PFSK-1 (cell line): ENCODE results near the gene PALD1.

Experiments
- FOXP2 ChIP-seq: optimal IDR thresholded peaks from 2 replicates; pipeline ENCODE3; 2011; ENCODE audit warnings: borderline replicate concordance, control low read depth, inconsistent platforms; ENCODE audit not compliant: insufficient read depth; ENCODE audit errors: extremely low read length, extremely low read depth
- POLR2AphosphoS5 ChIP-seq: IDR thresholded peaks from 2 replicates; pipeline ENCODE4 v1.6.1; 2012; ENCODE audit warnings: low read depth, mild to moderate bottlenecking, control low read depth, low read length, moderate library complexity
- REST ChIP-seq, 2 experiments: IDR thresholded peaks; 2 replicates each; pipeline versions ENCODE4 v1.6.1 to v1.8.0; 2011 to 2012; ENCODE audit warnings: low read depth in 2 of 2, low read length in 2 of 2, control low read depth in 1 of 2, inconsistent platforms in 1 of 2, mild to moderate bottlenecking in 1 of 2, moderate library complexity in 1 of 2; ENCODE audit not compliant: insufficient read depth in 1 of 2
- SIN3A ChIP-seq: IDR thresholded peaks from 2 replicates; pipeline ENCODE4 v1.6.1; 2012; ENCODE audit warnings: mild to moderate bottlenecking, low read length, moderate library complexity, borderline replicate concordance; ENCODE audit not compliant: insufficient read depth
- TAF1 ChIP-seq: IDR thresholded peaks from 2 replicates; pipeline ENCODE4 v1.6.1; 2012; ENCODE audit warnings: low read length, control low read depth, borderline replicate concordance; ENCODE audit not compliant: insufficient read depth

The PALD1 gene

GRCh38 chr10:70479165-70479581 is 606 bp downstream of the PALD1 start:
- no peak for TF ChIP-seq SIN3A
- TF ChIP-seq TAF1 = no peak
- TF ChIP-seq POLR2AphosphoS5 = no peak
- no peak for TF ChIP-seq REST (IDR thresholded peaks at IDR 0.05; ENCODE audit: insufficient read depth in 1 of 2, low read depth in 2 of 2, low read length in 2 of 2)
- no peak for TF ChIP-seq FOXP2

GRCh38 chr10:70479626-70480238 is 1.2 kb downstream of the PALD1 start:
- no peak for TF ChIP-seq FOXP2
- no peak for TF ChIP-seq POLR2AphosphoS5
- TF ChIP-seq TAF1 = no peak
- no peak for TF ChIP-seq REST (IDR thresholded peaks at IDR 0.05; ENCODE audit: insufficient read depth in 1 of 2, low read depth in 2 of 2, low read length in 2 of 2)
- no peak for TF ChIP-seq SIN3A

- TF ChIP-seq SIN3A = no peak
- TF ChIP-seq FOXP2 = no peak
- TF ChIP-seq REST (IDR thresholded peaks at IDR 0.05; ENCODE audit: insufficient read depth in 1 of 2, low read depth in 2 of 2, low read length in 2 of 2) = no peak
Observed at GRCh38 chr10:70480239-70480861, 1.8 kb downstream of the PALD1 start.

GRCh38 chr10:70481105-70481504 is 2.5 kb downstream of the PALD1 start:
- TF ChIP-seq SIN3A = no peak
- TF ChIP-seq POLR2AphosphoS5 = no peak
- TF ChIP-seq TAF1 = no peak
- no peak for TF ChIP-seq FOXP2
- no peak for TF ChIP-seq REST (IDR thresholded peaks at IDR 0.05; ENCODE audit: insufficient read depth in 1 of 2, low read depth in 2 of 2, low read length in 2 of 2)
